Mesothelial cell of epicardium (in vitro differentiated cells): Measurements from ENCODE around the gene MOK. TPM values are rescaled to one million over a fixed set of nuclear protein-coding genes. Genes with fewer than 3 reads are reported as not detected.
A peak's percentile ranks its signal among the peaks of the same experiment; 100 is the strongest.

Experiments
- DNase-seq, 2 experiments: peaks; one replicate each; pipeline ENCODE4 v3.0.0; 2021; ENCODE audit warnings: low spot score in 2 of 2; ENCODE audit not compliant: unreplicated experiment in 2 of 2
- H3K27ac Mint-ChIP-seq: 2 replicates; pipeline ENCODE4 v1.8.0; 2021; ENCODE audit warnings: mixed read lengths
- H3K27me3 Mint-ChIP-seq: 2 replicates; pipeline ENCODE4 v1.8.0; 2021; ENCODE audit warnings: low read depth, mixed read lengths
- H3K36me3 Mint-ChIP-seq: 2 replicates; pipeline ENCODE4 v1.8.0; 2021; ENCODE audit warnings: mixed read lengths
- H3K4me1 Mint-ChIP-seq: 2 replicates; pipeline ENCODE4 v1.8.0; 2021; ENCODE audit warnings: mixed read lengths
- H3K4me3 Mint-ChIP-seq: 2 replicates; pipeline ENCODE4 v1.8.0; 2021; ENCODE audit warnings: mild to moderate bottlenecking, moderate library complexity, mixed read lengths
- H3K9me3 Mint-ChIP-seq: 2 replicates; pipeline ENCODE4 v1.8.0; 2021; ENCODE audit warnings: mixed read lengths
- CTCF ChIP-seq: fragments of 200-600 bp; sonication (generic); IDR thresholded peaks from one replicate; pipeline ENCODE4 v1.5.0; 2021; ENCODE audit warnings: antibody characterized with exemption; ENCODE audit not compliant: unreplicated experiment
- total RNA-seq: library from RNA; stranded (reverse); gene quantifications from 3 replicates; pipeline ENCODE4 v1.2.1, GENCODE V29; 2021

MOK gene
- total RNA-seq, 1 donor from 2014 or later: 34.9 TPM

GRCh38 chr14:102217987-102218421 lies 87.0 kb downstream of the MOK start:
- Mint-ChIP-seq H3K4me1 (no peaks in the 10 kb centered on the region), H3K27ac (no peak overlapping the region), H3K9me3 (no peaks in the 10 kb centered on the region), H3K27me3 (no peaks in the 10 kb centered on the region), H3K36me3 (peaks cover 3% of the 10 kb centered on the region), H3K4me3 (no peak overlapping the region)
- no peak for DNase-seq
- no peak for TF ChIP-seq CTCF

- no peak for TF ChIP-seq CTCF
- Mint-ChIP-seq H3K36me3 (peaks cover 3% of the 10 kb centered on the region), H3K9me3 (no peaks in the 10 kb centered on the region), H3K27ac (peak overlapping the region; percentile 5), H3K27me3 (no peaks in the 10 kb centered on the region), H3K4me1 (no peaks in the 10 kb centered on the region), H3K4me3 (no peak overlapping the region)
- DNase-seq: no peak
Measured at GRCh38 chr14:102217399-102217798, 87.6 kb downstream of the MOK start.

DNA sequence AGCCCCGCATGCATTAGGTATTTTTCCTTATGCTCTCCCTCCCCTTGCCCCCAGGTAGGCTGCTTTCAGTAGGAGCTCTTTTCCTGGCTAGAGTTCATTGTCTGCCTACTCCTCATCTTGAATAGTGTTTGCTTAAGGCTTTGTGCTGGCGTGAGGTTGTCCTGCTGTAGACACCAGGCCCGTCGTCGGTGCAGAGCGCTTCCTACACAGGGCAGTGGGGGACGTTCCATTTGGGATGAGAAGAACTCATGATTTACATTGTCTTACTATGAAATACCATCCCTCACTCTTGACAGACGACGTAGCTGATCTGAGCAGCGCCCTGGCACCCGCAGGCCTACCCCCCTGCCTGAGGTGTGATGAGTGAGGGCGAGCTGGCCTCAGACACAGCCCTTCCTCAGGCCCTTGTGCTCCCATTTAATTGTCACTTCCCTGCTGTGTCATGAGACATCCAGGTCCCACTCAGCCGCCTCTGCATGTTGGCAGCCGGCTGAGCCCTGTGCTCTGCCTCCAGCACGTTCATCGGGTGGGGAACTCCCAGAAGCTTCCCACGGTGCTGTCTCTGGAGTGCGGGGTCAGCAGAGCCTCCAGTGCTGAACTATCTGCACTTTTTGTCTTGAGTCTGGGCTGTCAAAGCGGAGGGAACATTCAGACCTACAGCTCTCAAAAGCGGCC lies 89.3 kb downstream of the MOK start:
- Mint-ChIP-seq H3K27ac (peak overlapping the region; percentile 63), H3K9me3 (no peaks in the 10 kb centered on the region), H3K36me3 (peaks cover 3% of the 10 kb centered on the region), H3K27me3 (no peaks in the 10 kb centered on the region), H3K4me1 (no peaks in the 10 kb centered on the region), H3K4me3 (no peak overlapping the region)
- no peak for DNase-seq
- TF ChIP-seq CTCF: no peak

DNA sequence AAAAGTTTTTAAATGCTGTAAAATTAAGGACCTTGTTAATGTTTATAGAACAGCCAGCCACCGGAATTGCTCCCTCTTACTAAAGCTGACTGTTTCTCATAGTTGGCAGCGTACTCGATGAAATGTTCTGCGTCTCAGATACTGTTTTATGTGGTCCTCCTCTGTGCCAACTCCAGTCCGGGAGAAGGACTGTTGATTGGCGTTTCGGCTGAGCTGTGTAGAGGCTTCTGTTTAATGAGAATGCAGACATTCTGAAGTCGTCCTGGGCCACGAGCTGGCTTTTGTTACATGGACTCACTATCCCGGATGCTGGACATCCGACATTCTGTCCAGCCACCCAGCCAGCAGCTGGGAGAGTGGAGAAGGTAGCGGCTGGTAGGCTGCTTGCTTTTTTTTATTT lies 89.9 kb downstream of the MOK start:
- Mint-ChIP-seq H3K4me1 (no peaks in the 10 kb centered on the region), H3K4me3 (no peak overlapping the region), H3K27ac (no peak overlapping the region), H3K27me3 (no peaks in the 10 kb centered on the region), H3K36me3 (peaks cover 4% of the 10 kb centered on the region), H3K9me3 (no peaks in the 10 kb centered on the region)
- no peak for TF ChIP-seq CTCF
- no peak for DNase-seq

- Mint-ChIP-seq H3K27me3 (no peaks in the 10 kb centered on the region), H3K27ac (no peak overlapping the region)
Measured at GRCh38 chr14:102213984-102214658, 90.8 kb downstream of the MOK start.

More at GRCh38 chr14:102213984-102214658, 90.8 kb downstream of the MOK start:
- Mint-ChIP-seq H3K4me1 (no peaks in the 10 kb centered on the region), H3K4me3 (no peak overlapping the region), H3K9me3 (no peaks in the 10 kb centered on the region), H3K36me3 (peaks cover 8% of the 10 kb centered on the region)
- no peak for TF ChIP-seq CTCF
- no peak for DNase-seq
